Thoracic aorta (tissue), 2 donors: ENCODE results near the gene APOBEC3C. TPM values are rescaled to one million over a fixed set of nuclear protein-coding genes. Genes with fewer than 3 reads are reported as not detected.
"Not testable (repeated sequence)": the region's sequence is repeated elsewhere in the genome, so short reads cannot be mapped to it uniquely, and the experiment has no call there.

ENCODE experiments used
- ATAC-seq: fragments of 150-250 bp; one replicate; pipeline ENCODE4 v1.8.0; 2017; ENCODE audit warnings: low read depth; ENCODE audit not compliant: insufficient number of reproducible peaks, low FRiP score
- DNase-seq: peaks from one replicate; pipeline ENCODE4 v3.0.0-alpha.2; 2020; ENCODE audit warnings: low spot score
- H3K27ac ChIP-seq, 2 donors: fragments of 200-600 bp; sonication (generic); 1 replicate in 1 of 2; 2 replicates in 1 of 2; pipeline ENCODE4 v1.5.1; 2016; ENCODE audit warnings: mild to moderate bottlenecking in 2 of 2, moderate library complexity in 2 of 2
- H3K27me3 ChIP-seq: fragments of 200-600 bp; sonication (generic); replicated peaks from 2 replicates; pipeline ENCODE4 v1.6.0; 2016; ENCODE audit warnings: mild to moderate bottlenecking; ENCODE audit not compliant: insufficient read depth
- H3K36me3 ChIP-seq: fragments of 200-600 bp; sonication (generic); one replicate; pipeline ENCODE4 v1.5.1; 2016
- H3K4me1 ChIP-seq, 2 donors: fragments of 200-600 bp; sonication (generic); 1 replicate in 1 of 2; 2 replicates in 1 of 2; pipeline versions ENCODE4 v1.5.1 to v1.6.0; 2016; ENCODE audit warnings: low read depth in 2 of 2, mild to moderate bottlenecking in 1 of 2; ENCODE audit not compliant: control insufficient read depth in 1 of 2
- H3K4me3 ChIP-seq: fragments of 200-600 bp; sonication (generic); 2 replicates; pipeline ENCODE4 v1.5.1; 2016; ENCODE audit warnings: mild to moderate bottlenecking
- H3K9me3 ChIP-seq: fragments of 200-600 bp; sonication (generic); 2 replicates; pipeline ENCODE4 v1.5.1; 2016
- total RNA-seq, 2 donors: library from RNA; depleted of rRNA; stranded (reverse); fragments of >200 nt; gene quantifications; one replicate each; pipeline versions ENCODE4 v1.1.0 to v1.2.3, GENCODE V29; 2016
- TF ChIP-seq, protein P1 (sequence below): fragments of 200-600 bp; sonication (generic); IDR thresholded peaks from one replicate; pipeline ENCODE4 v1.5.1; 2019; ENCODE audit warnings: antibody characterized with exemption

Gene APOBEC3C
- total RNA-seq, 2 donors from 2014 or later = 5.5 to 22.3 TPM

DNA sequence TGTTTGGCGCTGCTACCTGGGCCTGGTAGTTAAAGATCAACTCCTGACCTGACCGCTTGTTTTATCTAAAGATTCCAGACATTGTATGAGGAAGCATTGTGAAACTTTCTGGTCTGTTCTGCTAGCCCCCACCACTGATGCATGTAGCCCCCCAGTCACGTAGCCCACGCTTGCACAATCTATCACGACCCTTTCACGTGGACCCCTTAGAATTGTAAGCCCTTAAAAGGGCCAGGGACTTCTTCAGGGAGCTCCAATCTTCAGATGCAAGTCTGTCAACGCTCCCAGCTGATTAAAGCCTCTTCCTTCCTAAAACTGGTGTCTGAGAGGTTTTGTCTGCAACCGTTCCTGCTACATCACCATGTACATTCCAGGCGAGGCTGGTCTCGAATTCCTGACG is 41.6 kb downstream of the APOBEC3C start:
- ATAC-seq = no peak
- TF ChIP-seq, protein P1, sequence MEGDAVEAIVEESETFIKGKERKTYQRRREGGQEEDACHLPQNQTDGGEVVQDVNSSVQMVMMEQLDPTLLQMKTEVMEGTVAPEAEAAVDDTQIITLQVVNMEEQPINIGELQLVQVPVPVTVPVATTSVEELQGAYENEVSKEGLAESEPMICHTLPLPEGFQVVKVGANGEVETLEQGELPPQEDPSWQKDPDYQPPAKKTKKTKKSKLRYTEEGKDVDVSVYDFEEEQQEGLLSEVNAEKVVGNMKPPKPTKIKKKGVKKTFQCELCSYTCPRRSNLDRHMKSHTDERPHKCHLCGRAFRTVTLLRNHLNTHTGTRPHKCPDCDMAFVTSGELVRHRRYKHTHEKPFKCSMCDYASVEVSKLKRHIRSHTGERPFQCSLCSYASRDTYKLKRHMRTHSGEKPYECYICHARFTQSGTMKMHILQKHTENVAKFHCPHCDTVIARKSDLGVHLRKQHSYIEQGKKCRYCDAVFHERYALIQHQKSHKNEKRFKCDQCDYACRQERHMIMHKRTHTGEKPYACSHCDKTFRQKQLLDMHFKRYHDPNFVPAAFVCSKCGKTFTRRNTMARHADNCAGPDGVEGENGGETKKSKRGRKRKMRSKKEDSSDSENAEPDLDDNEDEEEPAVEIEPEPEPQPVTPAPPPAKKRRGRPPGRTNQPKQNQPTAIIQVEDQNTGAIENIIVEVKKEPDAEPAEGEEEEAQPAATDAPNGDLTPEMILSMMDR = no peak

DNA sequence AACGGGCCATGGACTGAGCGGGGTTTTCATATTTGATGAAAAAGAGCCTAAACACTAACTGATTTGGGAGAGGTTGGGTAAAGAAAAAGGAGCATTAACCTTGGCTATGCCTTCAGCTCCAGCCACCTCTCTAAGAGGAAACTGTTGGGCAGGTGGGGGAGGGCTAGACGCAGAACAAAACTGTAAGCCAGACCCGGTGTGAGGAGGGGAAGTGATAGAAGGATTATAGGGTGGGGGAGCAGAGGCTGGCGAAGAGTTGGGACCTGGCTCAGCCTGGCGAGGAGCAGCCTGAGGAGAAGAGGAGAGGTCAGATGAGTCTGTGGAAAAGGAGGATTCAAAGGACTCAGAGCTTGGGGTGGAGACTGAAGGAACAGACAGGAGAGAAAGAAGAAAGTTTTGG is 47.2 kb downstream of the APOBEC3C start:
- not testable (repeated sequence) for H3K9me3 ChIP-seq, DNase-seq, ATAC-seq, H3K27ac ChIP-seq, H3K4me1 ChIP-seq, H3K36me3 ChIP-seq, H3K4me3 ChIP-seq, H3K27me3 ChIP-seq

More for the DNA sequence above, 41.6 kb downstream of the APOBEC3C start:
- no peak for DNase-seq
- H3K27ac ChIP-seq = no peak overlapping the region
- H3K36me3 ChIP-seq = no peaks in the 10 kb centered on the region
- H3K4me1 ChIP-seq = no peaks in the 10 kb centered on the region
- no peaks in the 10 kb centered on the region for H3K9me3 ChIP-seq
- H3K27me3 ChIP-seq = no peaks in the 10 kb centered on the region
- H3K4me3 ChIP-seq = no peak overlapping the region

DNA sequence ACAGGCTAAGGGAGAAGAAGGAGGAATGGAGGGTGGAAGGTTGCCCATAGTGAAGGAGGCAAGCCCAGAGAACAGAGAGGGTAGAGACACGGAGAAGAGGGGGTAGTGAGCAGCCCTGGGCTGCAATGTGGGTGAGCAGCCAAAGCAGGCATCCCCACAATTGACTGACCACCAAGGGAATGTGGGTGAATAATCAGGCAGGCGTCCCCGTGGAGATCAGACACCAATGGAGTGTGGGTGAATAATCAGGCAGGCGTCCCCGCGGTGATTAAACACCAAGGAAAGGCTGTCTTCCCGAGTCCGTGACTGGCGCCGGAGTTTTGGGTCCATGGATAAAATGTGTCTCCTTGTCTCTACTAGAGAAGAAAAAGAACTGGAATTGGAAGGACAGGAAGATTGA is 47.9 kb downstream of the APOBEC3C start:
- not testable (repeated sequence) for H3K36me3 ChIP-seq, H3K4me1 ChIP-seq, H3K27ac ChIP-seq, ATAC-seq, H3K4me3 ChIP-seq, H3K9me3 ChIP-seq, H3K27me3 ChIP-seq, DNase-seq

DNA sequence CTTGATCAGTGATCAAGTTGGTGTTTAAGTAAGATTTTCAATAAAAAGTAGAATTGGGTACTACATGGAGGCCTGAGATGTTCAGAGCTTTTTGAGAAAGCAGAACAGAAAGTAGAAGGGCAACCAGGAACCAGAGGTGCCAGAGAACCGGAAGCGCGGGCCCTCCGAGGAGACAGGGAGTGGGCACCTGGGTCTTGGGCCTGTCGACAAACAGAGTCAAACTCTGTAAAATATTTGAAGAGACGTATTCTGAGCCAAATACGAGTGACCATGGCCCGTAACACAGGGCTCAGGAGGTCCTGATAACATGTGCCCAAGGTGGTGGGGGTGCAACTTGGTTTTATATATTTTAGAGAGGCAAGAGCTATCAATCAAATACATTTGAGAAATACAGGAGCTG is 49.8 kb downstream of the APOBEC3C start:
- H3K36me3 ChIP-seq, ATAC-seq, H3K27me3 ChIP-seq, H3K9me3 ChIP-seq, H3K4me3 ChIP-seq, H3K4me1 ChIP-seq, H3K27ac ChIP-seq, DNase-seq: not testable (repeated sequence)

DNA sequence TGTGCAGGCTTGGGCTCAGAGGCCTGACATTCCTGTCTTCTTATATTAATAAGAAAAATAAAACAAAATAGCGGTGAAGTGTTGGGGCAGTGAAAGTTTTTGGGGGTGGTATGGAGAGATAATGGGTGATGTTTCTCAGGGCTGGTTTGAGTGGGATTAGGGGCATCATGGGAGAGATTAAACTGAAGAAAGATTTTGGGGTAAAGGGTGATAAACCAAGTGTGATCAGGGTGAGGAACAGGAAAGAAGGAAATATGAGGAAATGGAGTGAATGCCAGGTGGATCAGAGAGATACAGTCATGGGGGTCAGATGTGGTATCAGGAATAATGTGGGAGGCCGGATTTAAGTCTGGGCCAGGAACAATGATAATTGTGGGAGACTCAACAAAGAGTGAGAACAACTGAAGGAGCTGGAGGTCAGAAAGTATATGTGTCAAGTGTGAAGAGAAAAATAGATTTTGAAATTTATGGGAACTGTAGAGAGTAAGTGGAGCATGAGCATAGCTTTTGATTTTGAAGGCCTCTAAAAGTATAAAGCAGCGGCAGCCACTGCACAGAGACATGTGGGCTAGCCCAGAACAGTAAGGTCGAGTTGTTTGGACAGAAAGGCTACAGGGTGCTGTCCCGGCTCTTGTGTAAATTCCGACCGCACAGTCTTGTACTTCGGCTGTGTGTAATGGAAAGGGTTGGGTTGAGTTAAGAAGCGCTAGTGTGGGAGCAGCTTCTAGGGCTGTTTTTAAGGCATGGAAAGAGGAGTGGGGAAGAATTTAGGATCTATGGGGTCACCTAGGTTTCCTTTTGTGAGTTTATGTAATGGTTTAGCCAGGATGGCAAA is 52.6 kb downstream of the APOBEC3C start:
- not testable (repeated sequence) for H3K4me3 ChIP-seq, H3K27me3 ChIP-seq, ATAC-seq, H3K36me3 ChIP-seq, H3K9me3 ChIP-seq, H3K4me1 ChIP-seq, H3K27ac ChIP-seq, DNase-seq

DNA sequence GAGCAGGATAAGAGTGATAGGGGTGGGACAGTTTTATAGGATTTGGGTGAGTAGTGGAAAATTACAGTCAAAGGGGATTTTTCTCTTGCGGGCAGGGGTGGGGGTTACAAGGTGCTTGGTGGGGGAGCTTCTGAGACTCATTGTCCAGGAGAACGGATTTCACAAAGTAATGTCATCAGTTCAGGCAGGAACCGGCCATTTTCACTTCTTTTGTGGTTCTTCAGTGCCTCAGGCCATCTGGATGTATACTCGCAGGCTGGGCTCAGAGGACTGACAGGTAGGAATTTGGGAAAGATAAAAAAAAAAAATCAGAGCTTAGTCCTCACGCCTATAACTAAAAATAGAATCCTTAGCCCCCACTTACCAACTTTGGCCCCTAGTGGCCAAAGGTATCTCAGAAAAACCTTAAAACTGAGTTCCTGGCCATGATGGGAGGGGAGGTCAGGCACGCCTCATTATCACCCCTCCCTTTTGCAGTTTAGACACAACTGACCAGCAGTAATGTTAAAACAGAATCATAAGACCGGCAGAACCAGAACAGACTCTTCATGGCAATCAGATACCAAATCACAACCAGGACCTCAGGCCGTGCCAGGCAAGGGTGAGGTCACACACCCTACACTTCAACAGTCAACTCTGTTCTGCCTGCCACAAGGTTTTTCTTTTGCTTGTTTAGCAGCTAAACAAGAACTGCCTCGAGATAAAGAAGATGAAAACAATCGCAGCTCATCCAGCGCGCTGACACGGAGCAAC is 54.2 kb downstream of the APOBEC3C start:
- ATAC-seq = no peak
- H3K4me1 ChIP-seq = no peaks in the 10 kb centered on the region
- H3K4me3 ChIP-seq = no peak overlapping the region
- TF ChIP-seq, protein P1 = no peak
- no peaks in the 10 kb centered on the region for H3K27me3 ChIP-seq
- H3K9me3 ChIP-seq = no peaks in the 10 kb centered on the region
- no peak overlapping the region for H3K27ac ChIP-seq
- no peaks in the 10 kb centered on the region for H3K36me3 ChIP-seq
- no peak for DNase-seq

Other genes starting within 250 kb of the APOBEC3C start
- 10 to 100 TPM in 1 of 2 donors, 1 to 10 TPM in 1; 9.5 to 20.8 TPM for gene DNAL4, start 220.1 kb upstream of the APOBEC3C start, total RNA-seq
- gene NPTXR, start 170.2 kb upstream of the APOBEC3C start, total RNA-seq = 10 to 100 TPM; 29.3 to 50.8 TPM
- 100 to 1,000 TPM in 1 of 2 donors, 10 to 100 TPM in 1; 80.1 to 111 TPM for gene CBX6, start 142.0 kb upstream of the APOBEC3C start, total RNA-seq
- 1 to 10 TPM in 1 of 2 donors, under 1 TPM in 1; 0.41 to 5.1 TPM for gene APOBEC3A, start 56.6 kb upstream of the APOBEC3C start, total RNA-seq
- gene APOBEC3B, start 31.9 kb upstream of the APOBEC3C start, total RNA-seq = under 1 TPM in 1 of 2 donors, not detected in 1; 0.42 TPM
- gene APOBEC3D, start 6.9 kb downstream of the APOBEC3C start, total RNA-seq = 1 to 10 TPM; 1.4 to 1.8 TPM
- gene APOBEC3F, start 26.6 kb downstream of the APOBEC3C start, total RNA-seq = under 1 TPM; 0.49 to 0.95 TPM
- gene APOBEC3G, start 63.0 kb downstream of the APOBEC3C start, total RNA-seq = 1 to 10 TPM; 3.4 to 8.3 TPM
- gene APOBEC3H, start 83.0 kb downstream of the APOBEC3C start, total RNA-seq = 1 to 10 TPM in 1 of 2 donors, not detected in 1; 1.6 TPM
- 100 to 1,000 TPM; 170 to 174 TPM for gene CBX7, start 138.4 kb downstream of the APOBEC3C start, total RNA-seq
- gene PDGFB, start 230.7 kb downstream of the APOBEC3C start, total RNA-seq = 10 to 100 TPM; 10.8 to 12.6 TPM